ENCODE data around the gene TRIM28. TPM values are rescaled to one million over a fixed set of nuclear protein-coding genes. Genes with fewer than 3 reads are reported as not detected.

The TRIM28 gene
- total RNA-seq, 2 experiments from 2014 or later, result 549 to 553 TPM

DNA sequence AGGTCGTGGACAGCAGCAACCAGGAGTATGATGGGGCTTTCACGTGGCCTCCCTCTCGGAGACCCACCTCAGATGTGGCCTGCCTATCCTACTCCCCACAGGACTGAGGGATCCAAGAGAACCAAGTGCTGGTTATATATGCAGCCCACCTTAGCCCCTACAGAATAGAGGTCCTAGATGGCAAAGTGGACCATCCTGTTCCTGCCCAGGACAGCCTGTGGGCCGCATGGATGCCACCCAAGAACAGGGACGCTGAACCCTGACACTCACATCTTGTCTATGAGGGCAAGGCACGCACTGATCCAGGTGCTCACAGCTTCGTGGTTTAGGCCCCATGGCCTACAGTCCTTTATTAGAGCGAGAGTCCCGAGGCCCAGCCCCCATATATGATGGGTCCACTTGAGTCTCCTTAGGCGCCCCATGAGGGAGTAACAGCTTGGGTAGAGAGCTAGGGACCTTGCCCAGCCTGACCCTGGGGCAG lies 30.6 kb upstream of the TRIM28 start:
- peaks cover 15% of the 10 kb centered on the region for H3K36me3 Mint-ChIP-seq (ENCODE audit: low read depth)
- TF ChIP-seq, protein P1, sequence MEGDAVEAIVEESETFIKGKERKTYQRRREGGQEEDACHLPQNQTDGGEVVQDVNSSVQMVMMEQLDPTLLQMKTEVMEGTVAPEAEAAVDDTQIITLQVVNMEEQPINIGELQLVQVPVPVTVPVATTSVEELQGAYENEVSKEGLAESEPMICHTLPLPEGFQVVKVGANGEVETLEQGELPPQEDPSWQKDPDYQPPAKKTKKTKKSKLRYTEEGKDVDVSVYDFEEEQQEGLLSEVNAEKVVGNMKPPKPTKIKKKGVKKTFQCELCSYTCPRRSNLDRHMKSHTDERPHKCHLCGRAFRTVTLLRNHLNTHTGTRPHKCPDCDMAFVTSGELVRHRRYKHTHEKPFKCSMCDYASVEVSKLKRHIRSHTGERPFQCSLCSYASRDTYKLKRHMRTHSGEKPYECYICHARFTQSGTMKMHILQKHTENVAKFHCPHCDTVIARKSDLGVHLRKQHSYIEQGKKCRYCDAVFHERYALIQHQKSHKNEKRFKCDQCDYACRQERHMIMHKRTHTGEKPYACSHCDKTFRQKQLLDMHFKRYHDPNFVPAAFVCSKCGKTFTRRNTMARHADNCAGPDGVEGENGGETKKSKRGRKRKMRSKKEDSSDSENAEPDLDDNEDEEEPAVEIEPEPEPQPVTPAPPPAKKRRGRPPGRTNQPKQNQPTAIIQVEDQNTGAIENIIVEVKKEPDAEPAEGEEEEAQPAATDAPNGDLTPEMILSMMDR (IDR thresholded peaks at IDR 0.05), result no peak
- ATAC-seq (ENCODE audit: poor library complexity) (no peak), DNase-seq (peak in 1 of 14 experiments; percentile 35)
- ChIA-PET POLR2A (interaction anchor here (1.0 to 1.6 kb wide), 9 partner anchors 31 to 105 kb away, joined by 4 to 12 read pairs (median 7); partner anchors contain the start of genes CHMP2A, TRIM28, ZNF446 and ZNF584), CTCF (interaction anchor here (1.0 to 3.5 kb wide), 4 partner anchors 18 to 68 kb away, joined by 3 to 15 read pairs (median 8); no protein-coding TSS in a partner anchor)
- H3K27ac Mint-ChIP-seq, result peak overlapping the region; percentile 78
- H3K4me1 Mint-ChIP-seq (ENCODE audit: low read depth), result peaks cover 29% of the 10 kb centered on the region
- Histone ChIP-seq H3K36me3 (ENCODE audit: insufficient read depth, low read length) (peaks cover 19% of the 10 kb centered on the region), H3K4me3 (ENCODE audit: low read length) (no peak overlapping the region), H3K27ac (ENCODE audit: low read depth in 1 of 2, low read length in 2 of 2) (peak overlapping the region; percentile 56 to 58), H3K27me3 (ENCODE audit: control insufficient read depth in 1 of 2, insufficient read depth in 2 of 2, low read length in 2 of 2) (no peaks in the 10 kb centered on the region), H3K9me3 (ENCODE audit: control insufficient read depth in 1 of 2, insufficient read depth in 1 of 2, low read length in 2 of 2) (peaks cover 0 to 5% of the 10 kb centered on the region in 2 experiments), H3K4me1 (ENCODE audit: insufficient read depth, low read length) (peaks cover 43% of the 10 kb centered on the region)
- H3K27me3 Mint-ChIP-seq, result no peaks in the 10 kb centered on the region
- intact Hi-C loops (cut with DNase I, micrococcal nuclease), result no loop called here
- H3K9me3 Mint-ChIP-seq, result no peaks in the 10 kb centered on the region
- peak overlapping the region; percentile 51 for H3K4me3 Mint-ChIP-seq

DNA sequence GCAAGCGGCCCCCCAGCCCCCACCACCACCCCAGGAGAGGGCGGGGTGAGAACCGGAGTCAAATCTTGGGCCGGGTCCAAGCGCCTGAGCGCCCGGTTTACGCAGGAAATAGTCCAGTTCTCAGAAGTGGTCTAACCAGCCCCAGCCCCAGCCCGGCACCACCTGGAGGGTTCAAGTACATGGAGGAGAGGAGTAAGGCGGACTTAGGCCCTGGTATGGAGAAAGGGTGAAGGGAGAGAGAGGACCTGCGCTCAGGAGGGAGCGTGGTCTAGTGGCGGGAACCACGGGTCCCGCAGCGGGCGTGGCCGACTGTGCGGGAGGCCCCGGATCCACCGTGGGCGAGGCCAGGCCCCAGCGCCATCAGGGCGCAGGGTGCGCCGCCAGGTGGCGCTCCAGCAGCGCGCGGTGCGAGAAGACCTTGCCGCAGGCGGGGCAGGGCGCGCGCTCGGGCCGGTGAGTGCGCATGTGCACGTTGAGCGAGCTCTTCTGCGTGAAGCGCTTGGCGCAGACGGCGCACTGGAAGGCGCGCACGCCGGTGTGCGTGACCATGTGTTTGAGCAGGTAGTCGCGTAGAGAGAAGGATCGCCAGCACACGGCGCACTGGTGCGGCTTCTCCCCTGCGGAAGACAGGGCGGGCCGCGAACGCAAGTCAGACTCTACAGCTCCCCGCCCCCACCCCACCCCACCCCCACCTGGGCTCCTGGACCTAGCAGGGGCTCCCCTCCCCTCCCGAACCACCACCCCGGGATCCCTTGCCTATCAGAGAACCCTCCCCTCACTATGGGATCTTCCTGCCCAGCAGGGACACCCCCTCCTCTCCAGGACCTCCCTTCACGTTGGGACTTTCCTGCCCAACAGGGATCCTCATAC lies 29.9 kb upstream of the TRIM28 start:
- Mint-ChIP-seq H3K36me3 (ENCODE audit: low read depth) (peaks cover 19% of the 10 kb centered on the region), H3K27me3 (no peaks in the 10 kb centered on the region), H3K27ac (peak overlapping the region; percentile 78), H3K9me3 (no peaks in the 10 kb centered on the region), H3K4me3 (peak overlapping the region; percentile 82), H3K4me1 (ENCODE audit: low read depth) (peaks cover 36% of the 10 kb centered on the region)
- TF ChIP-seq, protein P1 (IDR thresholded peaks at IDR 0.05), result peak; percentile 82
- DNase-seq (peak; percentile 88 to 98 (median 94)), ATAC-seq (ENCODE audit: poor library complexity) (peak; percentile 93)
- POLR2A ChIA-PET, result interaction anchor here (1.0 to 1.6 kb wide), 9 partner anchors 30 to 105 kb away, joined by 4 to 12 read pairs (median 7); partner anchors contain the start of genes CHMP2A, TRIM28, ZNF446 and ZNF584
- peaks cover 49% of the 10 kb centered on the region for H3K4me1 ChIP-seq (ENCODE audit: insufficient read depth, low read length)
- H3K27ac ChIP-seq (ENCODE audit: low read depth in 1 of 2, low read length in 2 of 2), result peak overlapping the region; percentile 56 to 58
- intact Hi-C loops (cut with DNase I, micrococcal nuclease), result loop anchor here (1.0 to 2.0 kb wide), 2 partner anchors 61 to 67 kb away; no protein-coding TSS in a partner anchor
- H3K36me3 ChIP-seq (ENCODE audit: insufficient read depth, low read length), result peaks cover 19% of the 10 kb centered on the region
- no peaks in the 10 kb centered on the region for H3K27me3 ChIP-seq (ENCODE audit: control insufficient read depth in 1 of 2, insufficient read depth in 2 of 2, low read length in 2 of 2)
- H3K4me3 ChIP-seq (ENCODE audit: low read length), result peak overlapping the region; percentile 41
- CTCF ChIA-PET, result interaction anchor here (0.6 to 3.5 kb wide), 21 partner anchors 9 to 286 kb away, joined by 3 to 15 read pairs (median 4); partner anchors contain the start of genes CHMP2A, TRIM28, UBE2M and ZNF324B
- H3K9me3 ChIP-seq (ENCODE audit: control insufficient read depth in 1 of 2, insufficient read depth in 1 of 2, low read length in 2 of 2), result no peaks in the 10 kb centered on the region

DNA sequence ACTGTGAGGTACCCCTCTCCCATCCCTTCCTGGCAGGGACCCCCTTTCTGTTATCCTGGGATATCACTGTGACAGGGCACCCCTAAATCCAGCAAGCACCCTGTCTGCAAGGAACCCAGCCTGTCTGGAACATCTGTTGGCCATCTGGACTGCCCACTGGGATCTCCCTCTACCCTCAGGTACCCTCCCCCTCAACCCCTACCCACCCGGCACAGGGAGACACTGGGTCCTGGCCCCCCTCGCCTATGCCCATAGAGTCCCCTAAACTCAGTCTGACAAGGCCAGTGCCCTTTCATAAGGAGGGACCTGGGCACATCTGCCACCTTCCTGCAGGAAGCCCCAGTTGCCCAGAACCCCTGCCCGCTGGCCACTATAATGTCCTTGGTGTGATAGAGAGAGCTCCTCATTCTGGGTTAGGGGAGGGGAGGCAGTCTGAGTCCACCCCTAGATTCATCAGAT lies 29.3 kb upstream of the TRIM28 start:
- Histone ChIP-seq H3K27me3 (ENCODE audit: control insufficient read depth in 1 of 2, insufficient read depth in 2 of 2, low read length in 2 of 2) (no peaks in the 10 kb centered on the region), H3K4me1 (ENCODE audit: insufficient read depth, low read length) (peaks cover 56% of the 10 kb centered on the region), H3K9me3 (ENCODE audit: control insufficient read depth in 1 of 2, insufficient read depth in 1 of 2, low read length in 2 of 2) (no peaks in the 10 kb centered on the region), H3K4me3 (ENCODE audit: low read length) (peak overlapping the region; percentile 41), H3K36me3 (ENCODE audit: insufficient read depth, low read length) (peaks cover 19% of the 10 kb centered on the region), H3K27ac (ENCODE audit: low read depth in 1 of 2, low read length in 2 of 2) (no peak overlapping the region)
- peak overlapping the region; percentile 78 for H3K27ac Mint-ChIP-seq
- H3K36me3 Mint-ChIP-seq (ENCODE audit: low read depth), result peaks cover 26% of the 10 kb centered on the region
- no peak for DNase-seq
- TF ChIP-seq, protein P1 (IDR thresholded peaks at IDR 0.05), result no peak
- peak overlapping the region; percentile 38 for H3K4me3 Mint-ChIP-seq
- no peak for ATAC-seq (ENCODE audit: poor library complexity)
- no peaks in the 10 kb centered on the region for H3K9me3 Mint-ChIP-seq
- ChIA-PET POLR2A (interaction anchor here (1.0 to 1.6 kb wide), 9 partner anchors 29 to 106 kb away, joined by 4 to 12 read pairs (median 7); partner anchors contain the start of genes CHMP2A, TRIM28, ZNF446 and ZNF584), CTCF (interaction anchor here (0.6 to 3.5 kb wide), 21 partner anchors 8 to 286 kb away, joined by 3 to 15 read pairs (median 4); partner anchors contain the start of genes CHMP2A, TRIM28, UBE2M and ZNF324B)
- intact Hi-C loops (cut with DNase I, micrococcal nuclease), result loop anchor here (1.0 to 5.0 kb wide), 4 partner anchors 60 to 207 kb away; partner anchors contain the start of genes ERVK3-1 (in 1 of the 2) and ZSCAN22 (in 1 of the 2)
- H3K27me3 Mint-ChIP-seq, result no peaks in the 10 kb centered on the region
- H3K4me1 Mint-ChIP-seq (ENCODE audit: low read depth), result peaks cover 43% of the 10 kb centered on the region
